Right lung (tissue), 10 donors: ENCODE measurements around the gene HOXB2. TPM values are rescaled to one million over a fixed set of nuclear protein-coding genes. Genes with fewer than 3 reads are reported as not detected.

Source experiments
- DNase-seq, 2 donors: peaks; one replicate each; pipeline ENCODE4 v3.0.0-alpha.2; 2013
- long read RNA-seq, 8 donors: transcript quantifications; one replicate each; lab custom pipeline, GENCODE V29; 2026
- polyA plus RNA-seq, 5 donors: library from polyadenylated mRNA; unstranded; fragments of 120-200 nt; gene quantifications; one replicate each; pipeline versions ENCODE4 v1.2.1 to v1.2.3, GENCODE V29; 2013; ENCODE audit warnings: inconsistent platforms in 1 of 5, low replicate concordance in 1 of 5; ENCODE audit not compliant: insufficient read length in 5 of 5, insufficient read depth in 1 of 5

HOXB2 gene
- polyA plus RNA-seq, result 10 to 100 TPM; 25.8 to 37.5 (median 30.0) TPM
- long read RNA-seq, donor 1, transcript HOXB2-201 (2 exons, 1,562 nt), result major isoform, 10 of 10 reads
- long read RNA-seq, donor 1, partial matches to known transcripts, result 0 of 10 reads
- long read RNA-seq, donor 1, other reads (novel, unspliced or antisense), result 0 of 10 reads
- long read RNA-seq, donor 2, transcript HOXB2-201 (2 exons, 1,562 nt), result major isoform, 6 of 6 reads
- long read RNA-seq, donor 2, partial matches to known transcripts, result 0 of 6 reads
- long read RNA-seq, donor 2, other reads (novel, unspliced or antisense), result 0 of 6 reads
- long read RNA-seq, donor 3, transcript HOXB2-201 (2 exons, 1,562 nt), result major isoform, 16 of 16 reads
- long read RNA-seq, donor 3, partial matches to known transcripts, result 0 of 16 reads
- long read RNA-seq, donor 3, other reads (novel, unspliced or antisense), result 0 of 16 reads
- long read RNA-seq, donor 4, transcript HOXB2-201 (2 exons, 1,562 nt), result major isoform, 16 of 35 reads
- long read RNA-seq, donor 4, partial matches to known transcripts, result 19 of 35 reads
- long read RNA-seq, donor 4, other reads (novel, unspliced or antisense), result 0 of 35 reads
- long read RNA-seq, donor 5, transcript HOXB2-201 (2 exons, 1,562 nt), result major isoform, 23 of 23 reads
- long read RNA-seq, donor 5, partial matches to known transcripts, result 0 of 23 reads
- long read RNA-seq, donor 5, other reads (novel, unspliced or antisense), result 0 of 23 reads
- long read RNA-seq, donor 6, transcript HOXB2-201 (2 exons, 1,562 nt), result major isoform, 18 of 18 reads
- long read RNA-seq, donor 6, partial matches to known transcripts, result 0 of 18 reads
- long read RNA-seq, donor 6, other reads (novel, unspliced or antisense), result 0 of 18 reads
- long read RNA-seq, donor 7, transcript HOXB2-201 (2 exons, 1,562 nt), result major isoform, 15 of 22 reads
- long read RNA-seq, donor 7, partial matches to known transcripts, result 0 of 22 reads
- long read RNA-seq, donor 7, other reads (novel, unspliced or antisense), result 7 of 22 reads
- long read RNA-seq, donor 8, transcript HOXB2-201 (2 exons, 1,562 nt), result major isoform, 9 of 9 reads
- long read RNA-seq, donor 8, partial matches to known transcripts, result 0 of 9 reads
- long read RNA-seq, donor 8, other reads (novel, unspliced or antisense), result 0 of 9 reads

GRCh38 chr17:48545022-48545375, at the start of gene HOXB2:
HOXB2 (minus strand) TSS chr17:48545109; CDS start chr17:48544911, 198 bp downstream.
- no peak for DNase-seq

- peak; percentile 94 to 97 for DNase-seq
These were observed 49.1 kb upstream of the HOXB2 start for GRCh38 chr17:48593840-48594537.

- peak in 1 of 2 donors; percentile 31 for DNase-seq
These were observed 48.4 kb upstream of the HOXB2 start, which contains the start of gene HOXB5 for GRCh38 chr17:48593126-48593829. HOXB5 (minus strand) TSS chr17:48593779; CDS start chr17:48593682, 97 bp downstream.

GRCh38 chr17:48592577-48592976, 47.7 kb upstream of the HOXB2 start:
- DNase-seq, result no peak

GRCh38 chr17:48592057-48592514, 47.2 kb upstream of the HOXB2 start:
- DNase-seq, result no peak

- DNase-seq, result peak in 1 of 2 donors; percentile 28
These were observed 46.5 kb upstream of the HOXB2 start for GRCh38 chr17:48591255-48592056.

GRCh38 chr17:48590607-48591161, 45.8 kb upstream of the HOXB2 start:
- DNase-seq, result no peak

GRCh38 chr17:48589831-48590606, 45.1 kb upstream of the HOXB2 start, which contains the start of gene HOXB3:
HOXB3 (minus strand) TSS chr17:48590241; CDS start chr17:48552474, 37,767 bp downstream.
- DNase-seq, result peak in 1 of 2 donors; percentile 48

GRCh38 chr17:48589060-48589830, 44.3 kb upstream of the HOXB2 start:
- DNase-seq, result no peak

- DNase-seq, result no peak
These were observed 43.6 kb upstream of the HOXB2 start for GRCh38 chr17:48588528-48588927.

GRCh38 chr17:48588074-48588415, 43.1 kb upstream of the HOXB2 start:
- no peak for DNase-seq

- DNase-seq, result peak in 1 of 2 donors; percentile 66
These were observed 42.6 kb upstream of the HOXB2 start for GRCh38 chr17:48587276-48588073.

GRCh38 chr17:48586355-48587258, 41.7 kb upstream of the HOXB2 start:
- peak in 1 of 2 donors; percentile 36 for DNase-seq

GRCh38 chr17:48584223-48584741, 39.4 kb upstream of the HOXB2 start:
- no peak for DNase-seq

- peak in 1 of 2 donors; percentile 1 for DNase-seq
These were observed 38.9 kb upstream of the HOXB2 start for GRCh38 chr17:48583708-48584222.
